Bronchial epithelial cell (primary cell): ENCODE results near the gene PKP1. TPM values are rescaled to one million over a fixed set of nuclear protein-coding genes. Genes with fewer than 3 reads are reported as not detected.

Experiments
- DNase-seq: peaks from one replicate; pipeline ENCODE4 v3.0.0-alpha.2; 2010; ENCODE audit warnings: low read depth
- FAIRE-seq: peaks from 2 replicates; lab custom pipeline; 2011; peaks lifted over from hg19 to GRCh38; lab: Jason Lieb, UNC
- H3K27me3 ChIP-seq: 2 replicates; pipeline ENCODE4 v1.5.1; 2011; ENCODE audit warnings: low read length; ENCODE audit not compliant: control insufficient read depth, insufficient read depth
- H3K36me3 ChIP-seq: 2 replicates; pipeline ENCODE4 v1.5.1; 2011; ENCODE audit warnings: low read length; ENCODE audit not compliant: control insufficient read depth, insufficient read depth
- H3K4me3 ChIP-seq: 2 replicates; pipeline ENCODE4 v1.5.1; 2011; ENCODE audit warnings: mild to moderate bottlenecking, low read depth, low read length, control low read depth
- CTCF ChIP-seq: IDR thresholded peaks from 2 replicates; pipeline ENCODE4 v1.5.1; 2011; ENCODE audit warnings: mild to moderate bottlenecking, moderate library complexity, low read length, control low read depth, inconsistent platforms; ENCODE audit not compliant: insufficient read depth, severe bottlenecking
- total RNA-seq: library from RNA; depleted of rRNA; stranded (reverse); fragments of >200 nt; gene quantifications from 2 replicates; pipeline ENCODE4 v1.2.1, GENCODE V29; 2014

Gene PKP1
- total RNA-seq, 1 donor from 2014 or later, result 117 TPM

- TF ChIP-seq CTCF, result no peak
- Histone ChIP-seq H3K36me3 (no peaks in the 10 kb centered on the region), H3K27me3 (no peaks in the 10 kb centered on the region), H3K4me3 (no peak overlapping the region)
- no peak for FAIRE-seq
- DNase-seq, result no peak
These were observed 71.0 kb downstream of the PKP1 start for GRCh38 chr1:201354151-201354900.

- Histone ChIP-seq H3K27me3 (no peaks in the 10 kb centered on the region), H3K36me3 (no peaks in the 10 kb centered on the region), H3K4me3 (no peak overlapping the region)
- no peak for DNase-seq
- no peak for FAIRE-seq
- TF ChIP-seq CTCF, result no peak
These were observed 71.6 kb downstream of the PKP1 start for GRCh38 chr1:201354901-201355295.

- no peak for FAIRE-seq
These were observed 72.2 kb downstream of the PKP1 start for GRCh38 chr1:201355471-201355870.

GRCh38 chr1:201356236-201356635, 72.9 kb downstream of the PKP1 start:
- no peaks in the 10 kb centered on the region for H3K36me3 ChIP-seq
- H3K27me3 ChIP-seq, result no peaks in the 10 kb centered on the region
- DNase-seq (no peak), FAIRE-seq (no peak)
- no peak for TF ChIP-seq CTCF
- no peak overlapping the region for H3K4me3 ChIP-seq

More at GRCh38 chr1:201355471-201355870, 72.2 kb downstream of the PKP1 start:
- Histone ChIP-seq H3K36me3 (no peaks in the 10 kb centered on the region), H3K27me3 (no peaks in the 10 kb centered on the region), H3K4me3 (no peak overlapping the region)
- TF ChIP-seq CTCF, result no peak
- no peak for DNase-seq

GRCh38 chr1:201356701-201357100, 73.4 kb downstream of the PKP1 start:
- no peak for TF ChIP-seq CTCF
- Histone ChIP-seq H3K4me3 (no peak overlapping the region), H3K36me3 (no peaks in the 10 kb centered on the region), H3K27me3 (no peaks in the 10 kb centered on the region)
- FAIRE-seq (peak; percentile 32), DNase-seq (no peak)

- no peaks in the 10 kb centered on the region for H3K36me3 ChIP-seq
- no peak overlapping the region for H3K4me3 ChIP-seq
- DNase-seq (no peak), FAIRE-seq (no peak)
- no peaks in the 10 kb centered on the region for H3K27me3 ChIP-seq
- TF ChIP-seq CTCF, result no peak
These were observed 73.9 kb downstream of the PKP1 start for GRCh38 chr1:201357211-201357610.
